ENCODE measurements around the gene CEP85.

Gene CEP85

DNA sequence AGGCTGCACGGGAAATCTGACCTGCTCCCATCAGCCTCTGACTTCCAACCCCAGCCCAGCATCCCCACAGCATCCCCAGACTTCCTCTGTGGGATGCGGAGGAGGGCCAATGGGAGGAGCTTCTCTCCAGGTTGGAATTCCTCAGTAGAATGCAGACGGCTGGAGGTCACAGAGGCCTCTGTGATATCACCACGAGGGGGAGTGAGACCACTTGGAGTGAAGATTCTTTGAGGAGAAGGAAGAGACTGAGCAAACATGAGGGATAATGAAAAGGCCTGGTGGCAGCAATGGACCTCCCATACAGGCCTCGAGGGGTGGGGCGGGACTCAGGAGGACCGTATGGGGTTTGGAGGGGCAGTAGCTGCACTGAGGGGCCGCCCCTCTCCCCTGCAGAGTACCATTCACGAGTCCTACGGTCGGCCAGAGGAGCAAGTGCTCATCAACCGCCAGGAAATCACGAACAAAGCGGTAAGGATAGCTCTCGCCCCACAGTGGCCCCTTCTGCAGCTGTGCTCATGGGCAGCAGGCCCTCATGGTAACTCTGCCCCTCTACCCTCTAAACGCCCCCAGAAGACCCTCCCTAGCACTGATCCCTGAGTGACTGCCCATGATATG lies 43.5 kb upstream of the CEP85 start, which contains the start of gene CATSPER4:
Gene CATSPER4, plus strand, starts transcription at position 230 of the 615 bp plus-strand sequence. Its CDS starts 26 bp downstream, at position 256.
- H3K4me3 ChIP-seq (ENCODE audit: low read length): no peak within 1 kb of the TSS
- peak; percentile 31 for DNase-seq (ENCODE audit: low read depth)
- TF ChIP-seq, protein P1, sequence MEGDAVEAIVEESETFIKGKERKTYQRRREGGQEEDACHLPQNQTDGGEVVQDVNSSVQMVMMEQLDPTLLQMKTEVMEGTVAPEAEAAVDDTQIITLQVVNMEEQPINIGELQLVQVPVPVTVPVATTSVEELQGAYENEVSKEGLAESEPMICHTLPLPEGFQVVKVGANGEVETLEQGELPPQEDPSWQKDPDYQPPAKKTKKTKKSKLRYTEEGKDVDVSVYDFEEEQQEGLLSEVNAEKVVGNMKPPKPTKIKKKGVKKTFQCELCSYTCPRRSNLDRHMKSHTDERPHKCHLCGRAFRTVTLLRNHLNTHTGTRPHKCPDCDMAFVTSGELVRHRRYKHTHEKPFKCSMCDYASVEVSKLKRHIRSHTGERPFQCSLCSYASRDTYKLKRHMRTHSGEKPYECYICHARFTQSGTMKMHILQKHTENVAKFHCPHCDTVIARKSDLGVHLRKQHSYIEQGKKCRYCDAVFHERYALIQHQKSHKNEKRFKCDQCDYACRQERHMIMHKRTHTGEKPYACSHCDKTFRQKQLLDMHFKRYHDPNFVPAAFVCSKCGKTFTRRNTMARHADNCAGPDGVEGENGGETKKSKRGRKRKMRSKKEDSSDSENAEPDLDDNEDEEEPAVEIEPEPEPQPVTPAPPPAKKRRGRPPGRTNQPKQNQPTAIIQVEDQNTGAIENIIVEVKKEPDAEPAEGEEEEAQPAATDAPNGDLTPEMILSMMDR (IDR thresholded peaks at IDR 0.05; ENCODE audit: insufficient read depth, low read depth, low read length, missing control alignments): peak; percentile 20

DNA sequence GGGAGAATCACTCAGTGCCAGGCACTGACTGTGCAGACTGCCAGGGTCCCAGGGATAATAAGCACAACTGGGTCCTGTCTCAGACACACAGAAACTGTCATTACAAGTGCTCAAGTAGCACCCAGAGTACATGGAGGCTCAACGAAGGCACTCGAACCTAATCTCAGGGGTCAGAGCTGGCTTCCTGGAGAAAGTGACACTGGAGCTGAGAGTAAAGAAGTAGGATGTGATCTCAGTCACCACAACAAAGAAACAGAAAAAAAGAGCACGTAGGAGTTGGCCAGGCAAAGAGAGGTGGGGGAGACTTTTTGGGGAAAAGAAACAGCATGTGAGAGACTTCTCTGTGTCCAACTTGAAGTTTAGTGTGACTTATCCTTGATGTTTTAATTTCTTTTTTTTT lies 42.3 kb upstream of the CEP85 start:
- no peak for DNase-seq (ENCODE audit: low read depth)
- no peak overlapping the region for H3K4me3 ChIP-seq (ENCODE audit: low read length)
- TF ChIP-seq, protein P1 (IDR thresholded peaks at IDR 0.05; ENCODE audit: insufficient read depth, low read depth, low read length, missing control alignments): no peak

DNA sequence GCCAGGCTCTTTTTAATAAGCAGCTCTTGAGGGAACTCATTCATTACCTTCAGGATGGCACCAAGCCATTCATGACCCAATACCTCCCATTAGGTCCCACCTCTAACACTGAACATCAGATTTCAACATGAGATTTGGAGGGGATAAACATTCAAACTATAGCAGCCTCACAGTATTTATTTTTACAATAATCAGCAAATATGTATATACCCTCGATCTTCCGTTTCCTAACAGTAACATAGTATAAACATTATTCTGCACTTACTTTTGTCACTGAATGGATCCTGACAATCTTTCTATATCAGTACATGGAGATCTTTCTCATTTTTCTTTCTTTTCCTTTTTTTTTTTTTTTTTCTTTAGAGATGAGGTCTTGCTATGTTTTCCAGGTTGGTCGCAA lies 38.2 kb upstream of the CEP85 start:
- TF ChIP-seq, protein P1 (IDR thresholded peaks at IDR 0.05; ENCODE audit: insufficient read depth, low read depth, low read length, missing control alignments): no peak
- no peak overlapping the region for H3K4me3 ChIP-seq (ENCODE audit: low read length)
- no peak for DNase-seq (ENCODE audit: low read depth)

DNA sequence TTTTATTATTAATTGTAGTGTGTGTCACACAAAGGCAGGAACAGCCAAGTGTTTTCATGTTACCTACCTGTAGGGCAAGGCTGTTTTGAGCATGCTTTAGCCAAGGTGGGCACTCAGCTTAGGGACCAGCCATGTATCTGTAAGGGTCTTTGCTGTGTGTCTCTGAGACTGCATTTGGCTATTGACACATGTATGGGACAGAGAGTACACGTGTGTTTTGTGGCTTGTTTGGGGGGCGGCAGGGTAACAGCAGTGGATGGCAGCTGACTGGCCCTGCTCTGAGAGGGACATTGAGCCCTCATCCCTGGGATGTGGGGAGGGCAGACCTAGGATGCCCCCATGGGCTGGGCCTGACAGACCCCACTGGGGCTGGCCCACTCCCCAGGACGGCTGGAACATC lies 36.7 kb upstream of the CEP85 start:
- H3K4me3 ChIP-seq (ENCODE audit: low read length): no peak overlapping the region
- TF ChIP-seq, protein P1 (IDR thresholded peaks at IDR 0.05; ENCODE audit: insufficient read depth, low read depth, low read length, missing control alignments): no peak
- no peak for DNase-seq (ENCODE audit: low read depth)

DNA sequence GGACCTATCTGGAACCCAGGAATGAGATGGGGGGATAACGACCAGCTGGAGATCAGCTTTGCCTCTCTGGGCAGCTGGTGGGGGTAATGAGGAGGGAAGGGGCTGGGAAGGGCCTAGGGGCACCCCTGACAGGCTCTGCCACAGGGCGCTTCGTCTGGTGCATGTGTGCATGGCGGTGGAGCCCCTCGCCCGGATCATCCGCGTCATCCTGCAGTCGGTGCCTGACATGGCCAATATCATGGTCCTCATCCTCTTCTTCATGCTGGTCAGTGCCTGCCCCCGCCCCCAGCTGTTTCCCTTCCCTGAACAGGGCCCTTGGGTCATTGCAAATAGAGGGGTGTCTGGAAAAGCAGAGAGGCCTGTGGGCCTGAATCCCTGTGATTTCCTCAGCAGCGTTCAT lies 36.2 kb upstream of the CEP85 start:
- no peak overlapping the region for H3K4me3 ChIP-seq (ENCODE audit: low read length)
- no peak for DNase-seq (ENCODE audit: low read depth)
- TF ChIP-seq, protein P1 (IDR thresholded peaks at IDR 0.05; ENCODE audit: insufficient read depth, low read depth, low read length, missing control alignments): no peak

DNA sequence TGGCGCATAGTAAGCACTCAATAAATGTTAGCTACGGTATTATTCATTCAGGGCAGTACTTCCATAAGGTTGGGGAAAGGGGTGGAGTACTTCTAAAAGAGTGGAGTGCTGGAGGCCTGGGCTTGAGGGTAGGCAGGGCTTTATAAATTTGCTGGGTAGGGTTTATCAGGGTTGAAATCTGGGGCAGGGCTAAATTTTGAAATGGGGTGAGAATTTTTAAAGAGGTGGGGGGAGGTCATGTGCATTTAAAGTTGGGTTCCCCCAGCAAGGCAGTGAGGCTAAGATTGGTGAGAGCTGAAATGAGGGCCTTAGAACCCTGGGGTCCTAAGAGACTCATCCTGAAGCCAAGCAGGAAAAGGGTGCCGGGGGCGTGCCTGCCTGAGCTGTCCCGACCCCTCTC lies 33.6 kb upstream of the CEP85 start:
- H3K4me3 ChIP-seq (ENCODE audit: low read length): no peak overlapping the region
- DNase-seq (ENCODE audit: low read depth): no peak
- TF ChIP-seq, protein P1 (IDR thresholded peaks at IDR 0.05; ENCODE audit: insufficient read depth, low read depth, low read length, missing control alignments): no peak
